Right renal pelvis (tissue), 4 donors: ENCODE results near the gene ABHD6. TPM values are rescaled to one million over a fixed set of nuclear protein-coding genes. Genes with fewer than 3 reads are reported as not detected.
"Not testable (repeated sequence)": the region's sequence is repeated elsewhere in the genome, so short reads cannot be mapped to it uniquely, and the experiment has no call there.

ENCODE experiments used
- DNase-seq, 4 donors: peaks; one replicate each; pipeline ENCODE4 v3.0.0-alpha.2; 2013; ENCODE audit warnings: low read depth in 4 of 4, low spot score in 3 of 4, missing footprints in 1 of 4
- polyA plus RNA-seq, 4 donors: library from polyadenylated mRNA; unstranded; fragments of 120-200 nt; gene quantifications; one replicate each; pipeline ENCODE4 v1.2.1, GENCODE V29; 2013; ENCODE audit not compliant: insufficient read length in 4 of 4

The ABHD6 gene, protein sequence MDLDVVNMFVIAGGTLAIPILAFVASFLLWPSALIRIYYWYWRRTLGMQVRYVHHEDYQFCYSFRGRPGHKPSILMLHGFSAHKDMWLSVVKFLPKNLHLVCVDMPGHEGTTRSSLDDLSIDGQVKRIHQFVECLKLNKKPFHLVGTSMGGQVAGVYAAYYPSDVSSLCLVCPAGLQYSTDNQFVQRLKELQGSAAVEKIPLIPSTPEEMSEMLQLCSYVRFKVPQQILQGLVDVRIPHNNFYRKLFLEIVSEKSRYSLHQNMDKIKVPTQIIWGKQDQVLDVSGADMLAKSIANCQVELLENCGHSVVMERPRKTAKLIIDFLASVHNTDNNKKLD
- polyA plus RNA-seq = 10 to 100 TPM; 10.4 to 12.4 (median 11.3) TPM

DNA sequence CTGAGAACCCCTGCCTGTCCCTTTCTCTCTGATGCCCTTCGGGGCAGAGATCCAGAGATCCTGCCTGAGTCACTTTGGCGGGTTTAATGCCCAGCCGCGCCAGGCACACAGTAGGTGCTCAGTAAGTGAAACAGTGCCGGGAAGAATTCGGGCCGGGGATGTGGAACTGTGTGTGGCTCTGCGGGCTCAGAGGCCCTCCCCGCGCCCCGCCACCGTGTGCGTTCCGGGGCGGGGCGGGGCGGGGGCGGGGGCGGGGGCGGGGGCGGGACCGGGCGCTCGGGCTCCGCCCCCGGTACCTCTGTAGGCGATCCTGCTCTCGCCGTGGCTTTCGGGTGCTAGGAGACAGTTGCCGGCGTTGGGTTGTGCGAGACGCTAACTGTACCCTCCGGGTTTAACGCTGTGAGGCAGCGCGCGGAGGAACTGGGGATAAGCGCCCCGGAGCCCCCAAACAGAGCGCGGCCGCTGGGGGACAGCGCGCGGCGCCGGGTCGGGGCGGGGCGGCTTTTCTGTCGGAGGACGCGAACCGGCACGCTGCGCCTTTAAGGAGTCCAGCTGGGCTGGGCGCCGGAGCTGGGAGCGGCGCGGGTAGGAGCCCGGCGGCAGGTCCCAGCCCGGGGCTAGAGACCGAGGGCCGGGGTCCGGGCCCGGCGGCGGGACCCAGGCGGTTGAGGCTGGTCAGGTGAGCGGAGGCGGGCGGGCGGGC lies at the start of gene ABHD6:
Gene ABHD6, plus strand, starts transcription at position 555 of the 703 bp plus-strand sequence. CDS start 18,795 bp downstream, outside the sequence.
- DNase-seq = peak in 2 of 4 donors; percentile 56 to 65

DNA sequence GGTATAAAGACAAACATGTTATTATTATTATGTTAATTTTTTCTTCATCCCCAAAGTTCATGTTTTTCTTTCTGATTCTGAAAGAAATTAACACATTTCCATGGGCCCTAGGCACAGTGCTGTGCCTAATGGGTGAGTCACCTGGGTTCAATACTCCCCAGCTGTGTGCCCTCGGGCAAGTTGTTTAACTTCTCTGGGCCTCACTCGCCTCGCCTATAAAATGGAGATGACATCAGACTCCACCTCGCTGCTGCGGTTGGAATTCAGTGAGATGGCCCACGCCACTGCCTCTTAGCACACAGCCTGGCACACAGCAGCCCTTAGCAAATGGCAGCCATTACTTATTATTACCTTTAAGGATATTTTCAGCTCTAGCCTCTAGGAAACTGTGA lies 49.4 kb upstream of the ABHD6 start:
- DNase-seq = no peak

GRCh38 chr3:58188921-58189451 lies 48.6 kb upstream of the ABHD6 start:
- DNase-seq = no peak

GRCh38 chr3:58189691-58190090 lies 47.9 kb upstream of the ABHD6 start:
- DNase-seq = no peak

DNA sequence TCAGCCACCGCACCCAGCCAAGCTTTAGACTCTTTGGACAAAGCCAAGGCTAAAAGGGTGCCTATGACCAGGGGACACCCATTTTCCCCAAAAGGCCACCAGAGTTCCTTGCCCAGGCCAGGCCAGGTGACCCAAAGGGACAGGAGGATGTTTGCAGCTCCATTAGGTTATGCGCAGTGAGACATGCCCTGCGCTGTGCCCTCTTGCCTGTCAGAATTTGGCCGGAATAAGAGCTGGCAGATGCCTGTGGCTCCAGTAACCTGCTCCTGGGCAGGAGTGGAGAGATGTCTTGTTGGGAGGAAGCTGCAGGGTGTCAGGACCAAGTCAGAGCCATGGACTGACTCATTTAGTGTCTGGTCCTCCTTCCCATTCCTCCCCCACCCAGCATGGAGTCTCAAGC lies 47.3 kb upstream of the ABHD6 start:
- DNase-seq = no peak

DNA sequence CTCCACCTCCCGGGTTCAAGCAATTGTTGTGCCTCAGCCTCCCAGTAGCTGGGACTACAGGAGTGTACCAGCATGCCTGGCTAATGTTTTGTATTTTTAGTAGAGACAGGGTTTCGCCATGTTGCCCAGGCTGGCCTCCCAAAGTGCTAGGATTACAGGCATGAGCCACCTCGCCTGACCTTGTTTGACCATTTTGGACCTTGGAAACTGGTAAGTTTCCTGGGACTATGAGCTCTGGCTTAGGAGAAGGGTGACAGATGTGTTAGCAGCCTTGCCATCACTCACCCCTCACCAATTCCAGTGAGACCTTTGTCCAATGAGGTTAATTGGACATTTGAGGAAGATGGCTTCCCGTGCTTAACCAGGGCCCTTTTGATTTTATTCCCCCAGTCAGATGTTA lies 46.7 kb upstream of the ABHD6 start:
- no peak for DNase-seq

- no peak for DNase-seq
Measured at GRCh38 chr3:58191361-58191991, 46.1 kb upstream of the ABHD6 start.

- no peak for DNase-seq
Measured at GRCh38 chr3:58192069-58192468, 45.5 kb upstream of the ABHD6 start.

GRCh38 chr3:58193682-58194407 lies 43.7 kb upstream of the ABHD6 start:
- no peak for DNase-seq

GRCh38 chr3:58197588-58197987 lies 40.0 kb upstream of the ABHD6 start:
- DNase-seq = no peak

DNA sequence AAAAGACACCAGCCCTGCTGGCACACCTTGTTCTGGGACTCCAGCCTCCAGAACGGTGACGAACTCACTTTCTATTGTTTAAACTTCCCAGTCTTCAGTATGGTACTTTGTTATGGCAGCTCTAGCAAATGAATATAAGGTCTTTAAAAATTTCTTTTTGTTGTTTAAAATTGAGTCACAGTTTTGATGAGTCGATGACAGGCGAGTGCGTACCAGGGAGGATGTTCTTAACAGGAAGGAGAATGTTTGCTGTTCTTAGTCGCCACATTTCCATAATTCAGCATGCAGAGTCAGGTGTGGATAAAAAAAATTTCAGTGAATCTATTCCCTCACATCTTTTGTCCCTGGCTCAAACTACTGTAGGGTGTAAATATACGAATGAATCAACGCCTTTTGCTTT lies 39.2 kb upstream of the ABHD6 start:
- no peak for DNase-seq

DNA sequence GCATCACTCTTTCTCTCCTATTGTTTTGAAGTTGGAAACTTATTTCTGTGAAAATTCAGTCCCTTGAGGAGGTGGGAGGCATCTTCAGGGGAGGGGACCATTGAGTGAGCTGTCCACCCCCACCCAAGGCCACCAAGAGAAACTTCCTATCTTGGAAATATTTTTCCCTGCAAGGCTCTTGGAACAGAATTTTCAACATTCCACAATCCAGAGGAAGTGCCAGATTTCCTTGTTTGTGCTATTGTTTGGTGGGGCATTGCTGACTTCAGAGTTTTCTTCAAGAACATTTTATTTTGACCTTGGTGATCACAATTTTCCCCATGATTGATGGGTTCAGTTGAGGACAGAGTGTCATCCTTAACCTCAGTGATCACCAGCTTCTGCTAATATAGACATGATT lies 38.8 kb upstream of the ABHD6 start:
- DNase-seq = no peak

DNA sequence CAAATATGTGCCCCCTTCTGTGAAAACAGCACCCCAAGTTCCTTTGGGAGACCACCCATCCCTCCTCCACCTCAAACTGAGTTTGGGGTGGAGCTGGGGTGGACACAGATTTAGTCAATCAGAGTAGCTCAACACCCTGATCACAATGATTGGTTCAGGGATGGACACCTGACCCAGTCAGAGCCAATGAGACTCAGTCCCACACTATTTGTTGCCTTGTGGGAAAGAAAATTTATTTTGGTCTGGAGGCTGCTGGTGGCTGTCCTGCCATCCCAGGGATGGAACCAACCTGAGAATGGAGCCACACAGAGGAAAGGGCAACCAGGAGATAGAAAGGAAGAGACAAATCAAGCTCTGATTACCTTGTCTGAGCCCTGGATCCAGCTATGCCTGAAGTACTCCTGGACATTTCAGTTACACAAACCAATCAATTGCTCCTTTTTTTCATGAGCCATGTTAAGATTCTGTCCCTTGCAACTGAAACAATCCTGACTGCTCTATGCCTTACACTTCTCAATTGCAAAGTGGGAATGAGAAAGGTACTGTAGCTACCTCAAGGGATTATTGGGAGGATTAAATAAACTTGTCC lies 37.4 kb upstream of the ABHD6 start:
- no peak for DNase-seq

GRCh38 chr3:58200846-58201355 lies 36.7 kb upstream of the ABHD6 start:
- no peak for DNase-seq

DNA sequence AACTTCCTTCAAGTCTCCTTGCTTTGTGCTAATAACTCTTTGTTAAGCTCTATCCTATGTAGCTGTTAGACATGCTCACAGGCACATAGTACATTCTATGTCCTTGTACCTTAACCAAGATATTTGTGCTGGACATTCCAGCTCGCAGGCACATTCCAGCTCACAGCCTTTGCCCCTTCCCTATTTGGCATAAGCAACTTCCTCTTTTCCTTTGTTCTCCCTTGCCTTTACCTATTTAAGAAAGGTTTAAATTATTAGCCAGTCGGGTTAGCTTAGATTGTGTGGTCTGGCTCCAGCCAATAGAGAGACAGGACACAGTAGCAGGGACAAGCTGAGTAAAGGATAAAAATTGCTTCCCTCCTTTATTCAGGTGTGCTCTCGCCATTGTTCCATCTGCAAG lies 36.1 kb upstream of the ABHD6 start:
- DNase-seq = not testable (repeated sequence)

GRCh38 chr3:58202917-58203360 lies 34.7 kb upstream of the ABHD6 start:
- DNase-seq = no peak

DNA sequence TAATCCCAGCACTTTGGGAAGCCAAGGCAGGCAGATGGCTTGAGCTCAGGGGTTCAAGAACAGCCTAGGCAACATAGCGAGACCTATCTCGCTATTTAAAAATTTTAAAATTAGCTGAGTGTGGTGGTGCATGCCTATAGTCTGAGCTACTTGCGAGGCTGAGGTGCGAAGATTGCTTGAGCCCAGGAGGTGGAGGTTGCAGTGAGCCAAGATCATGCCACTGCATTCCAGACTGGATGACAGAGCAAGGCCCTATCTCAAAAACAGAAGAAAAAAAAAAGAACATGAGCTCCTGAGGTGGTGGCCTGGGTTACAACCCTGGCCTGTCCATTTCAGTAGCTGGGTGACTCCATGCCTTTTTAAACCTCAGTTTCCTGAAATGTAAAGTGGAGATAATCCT lies 34.1 kb upstream of the ABHD6 start:
- DNase-seq = no peak

DNA sequence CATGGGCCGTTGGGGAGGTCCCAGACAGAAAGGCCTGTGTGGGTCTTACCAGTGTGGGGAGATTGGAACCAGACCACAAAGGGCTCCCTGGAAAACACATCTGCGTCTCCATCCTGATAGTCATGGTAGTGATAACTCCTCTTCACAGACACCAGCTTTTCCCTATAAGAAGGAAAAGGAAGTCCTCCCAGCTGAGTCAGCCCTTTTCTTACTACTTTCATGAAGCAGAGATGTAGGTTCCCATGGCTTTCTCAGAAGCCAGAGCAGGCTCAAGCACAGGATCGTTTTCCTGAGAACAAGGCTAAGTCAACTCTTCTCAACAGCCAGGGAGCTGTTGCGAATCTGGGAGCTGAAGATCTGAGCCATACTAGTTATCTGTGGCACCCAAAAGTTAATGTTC lies 32.9 kb upstream of the ABHD6 start:
- DNase-seq = no peak

GRCh38 chr3:58205981-58206380 lies 31.6 kb upstream of the ABHD6 start:
- DNase-seq = no peak

- no peak for DNase-seq
Measured at GRCh38 chr3:58206406-58207011, 31.1 kb upstream of the ABHD6 start.
